Measurements from ENCODE around the gene TM7SF2. TPM values are rescaled to one million over a fixed set of nuclear protein-coding genes. Genes with fewer than 3 reads are reported as not detected.

TM7SF2 gene
- total RNA-seq, 6 donors from 2014 or later: 36.8 to 82.7 (median 45.5) TPM

DNA sequence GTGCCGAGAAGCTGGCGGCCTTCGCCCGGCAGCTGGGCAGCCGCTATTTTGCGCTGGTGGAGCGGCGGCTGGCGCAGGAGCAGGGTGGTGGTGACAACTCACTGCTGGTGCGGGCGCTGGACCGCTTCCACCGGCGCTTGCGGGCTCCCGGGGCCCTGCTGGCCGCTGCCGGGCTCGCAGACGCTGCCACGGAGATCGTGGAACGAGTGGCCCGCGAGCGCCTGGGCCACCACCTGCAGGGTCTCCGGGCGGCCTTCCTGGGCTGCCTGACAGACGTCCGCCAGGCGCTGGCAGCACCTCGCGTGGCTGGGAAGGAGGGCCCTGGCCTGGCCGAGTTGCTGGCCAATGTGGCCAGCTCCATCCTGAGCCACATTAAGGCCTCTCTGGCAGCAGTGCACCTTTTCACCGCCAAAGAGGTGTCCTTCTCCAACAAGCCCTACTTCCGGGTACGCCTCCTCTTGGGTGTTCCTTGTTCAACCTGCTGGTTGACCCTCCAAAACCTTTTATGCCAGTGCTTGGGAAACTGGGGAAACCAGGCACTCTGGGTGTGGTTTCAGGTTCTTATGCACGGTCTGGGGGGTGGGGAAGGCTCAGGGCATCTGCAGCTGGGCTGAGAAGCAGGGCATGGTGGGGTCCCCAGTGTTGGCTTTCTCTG lies 3.1 kb upstream of the TM7SF2 start:
- DNase-seq: peak; percentile 80 to 85
- WGBS, 2 donors: 89 to 91% methylated on average over 11 to 38 of the region's 38 CpGs
- H3K27ac ChIP-seq: peak overlapping the region in 2 of 4 donors; percentile 35 to 47
- TF ChIP-seq POLR2A (IDR thresholded peaks at IDR 0.05): peak in 1 of 4 donors; percentile 5
- TF ChIP-seq, protein P1, sequence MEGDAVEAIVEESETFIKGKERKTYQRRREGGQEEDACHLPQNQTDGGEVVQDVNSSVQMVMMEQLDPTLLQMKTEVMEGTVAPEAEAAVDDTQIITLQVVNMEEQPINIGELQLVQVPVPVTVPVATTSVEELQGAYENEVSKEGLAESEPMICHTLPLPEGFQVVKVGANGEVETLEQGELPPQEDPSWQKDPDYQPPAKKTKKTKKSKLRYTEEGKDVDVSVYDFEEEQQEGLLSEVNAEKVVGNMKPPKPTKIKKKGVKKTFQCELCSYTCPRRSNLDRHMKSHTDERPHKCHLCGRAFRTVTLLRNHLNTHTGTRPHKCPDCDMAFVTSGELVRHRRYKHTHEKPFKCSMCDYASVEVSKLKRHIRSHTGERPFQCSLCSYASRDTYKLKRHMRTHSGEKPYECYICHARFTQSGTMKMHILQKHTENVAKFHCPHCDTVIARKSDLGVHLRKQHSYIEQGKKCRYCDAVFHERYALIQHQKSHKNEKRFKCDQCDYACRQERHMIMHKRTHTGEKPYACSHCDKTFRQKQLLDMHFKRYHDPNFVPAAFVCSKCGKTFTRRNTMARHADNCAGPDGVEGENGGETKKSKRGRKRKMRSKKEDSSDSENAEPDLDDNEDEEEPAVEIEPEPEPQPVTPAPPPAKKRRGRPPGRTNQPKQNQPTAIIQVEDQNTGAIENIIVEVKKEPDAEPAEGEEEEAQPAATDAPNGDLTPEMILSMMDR (IDR thresholded peaks at IDR 0.05): no peak
- peaks cover 8 to 31% (median 23%) of the 10 kb centered on the region in 4 donors for H3K36me3 ChIP-seq
- no peak for ATAC-seq (ENCODE audit: low FRiP score in 2 of 2)
- H3K4me1 ChIP-seq: peaks cover 37 to 59% (median 46%) of the 10 kb centered on the region in 4 donors
- H3K9me3 ChIP-seq: no peaks in the 10 kb centered on the region
- no peak overlapping the region for H3K4me3 ChIP-seq
- H3K27me3 ChIP-seq: no peaks in the 10 kb centered on the region

DNA sequence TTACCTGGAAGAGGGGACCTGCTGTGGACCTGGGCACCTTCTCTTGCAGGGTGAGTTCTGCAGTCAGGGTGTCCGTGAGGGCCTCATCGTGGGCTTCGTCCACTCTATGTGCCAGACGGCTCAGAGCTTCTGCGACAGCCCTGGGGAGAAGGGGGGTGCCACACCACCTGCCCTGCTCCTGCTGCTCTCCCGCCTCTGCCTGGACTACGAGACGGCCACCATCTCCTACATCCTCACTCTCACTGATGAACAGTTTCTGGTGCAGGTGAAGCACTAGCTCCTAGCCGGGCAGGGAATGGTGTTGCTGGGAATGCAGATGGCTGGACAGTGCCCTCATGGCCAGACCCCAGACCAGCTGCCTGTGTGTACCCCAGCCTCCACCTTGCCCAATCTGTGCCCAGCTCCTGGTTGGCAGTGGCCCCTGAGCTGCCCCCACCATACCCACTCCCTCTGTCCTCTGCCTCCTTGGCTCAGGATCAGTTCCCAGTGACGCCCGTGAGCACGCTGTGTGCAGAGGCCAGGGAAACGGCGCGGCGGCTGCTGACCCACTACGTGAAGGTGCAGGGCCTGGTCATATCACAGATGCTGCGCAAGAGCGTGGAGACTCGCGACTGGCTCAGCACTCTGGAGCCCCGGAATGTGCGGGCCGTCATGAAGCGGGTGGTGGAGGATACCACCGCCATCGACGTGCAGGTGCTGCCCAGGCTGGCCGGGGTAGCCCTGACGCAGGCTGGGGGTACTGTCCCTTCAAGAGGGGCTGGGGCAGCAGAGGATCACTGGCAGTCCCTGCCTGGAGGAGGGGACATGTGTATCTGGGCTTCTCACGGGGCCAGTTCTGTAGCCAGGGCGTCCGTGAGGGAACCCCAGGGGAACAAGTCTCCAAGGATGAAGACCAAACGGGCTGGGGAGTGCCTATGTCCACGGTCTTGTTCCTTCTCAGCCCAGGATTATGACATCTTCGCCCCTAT lies 2.2 kb upstream of the TM7SF2 start:
- peak in 1 of 2 donors; percentile 84 for DNase-seq
- H3K9me3 ChIP-seq: no peaks in the 10 kb centered on the region
- peak overlapping the region in 2 of 4 donors; percentile 52 to 55 for H3K27ac ChIP-seq
- no peak for TF ChIP-seq POLR2A (IDR thresholded peaks at IDR 0.05)
- no peak for TF ChIP-seq POLR2AphosphoS5 (IDR thresholded peaks at IDR 0.05)
- no peak for TF ChIP-seq EP300 (IDR thresholded peaks at IDR 0.05)
- TF ChIP-seq, protein P1 (IDR thresholded peaks at IDR 0.05): no peak
- H3K36me3 ChIP-seq: peaks cover 8 to 31% (median 23%) of the 10 kb centered on the region in 4 donors
- H3K27me3 ChIP-seq: no peaks in the 10 kb centered on the region
- no peak for ATAC-seq (ENCODE audit: low FRiP score in 2 of 2)
- peaks cover 31 to 57% (median 44%) of the 10 kb centered on the region in 4 donors for H3K4me1 ChIP-seq
- 90 to 91% methylated on average over 20 to 36 of the region's 36 CpGs for WGBS, 2 donors
- H3K4me3 ChIP-seq: no peak overlapping the region

DNA sequence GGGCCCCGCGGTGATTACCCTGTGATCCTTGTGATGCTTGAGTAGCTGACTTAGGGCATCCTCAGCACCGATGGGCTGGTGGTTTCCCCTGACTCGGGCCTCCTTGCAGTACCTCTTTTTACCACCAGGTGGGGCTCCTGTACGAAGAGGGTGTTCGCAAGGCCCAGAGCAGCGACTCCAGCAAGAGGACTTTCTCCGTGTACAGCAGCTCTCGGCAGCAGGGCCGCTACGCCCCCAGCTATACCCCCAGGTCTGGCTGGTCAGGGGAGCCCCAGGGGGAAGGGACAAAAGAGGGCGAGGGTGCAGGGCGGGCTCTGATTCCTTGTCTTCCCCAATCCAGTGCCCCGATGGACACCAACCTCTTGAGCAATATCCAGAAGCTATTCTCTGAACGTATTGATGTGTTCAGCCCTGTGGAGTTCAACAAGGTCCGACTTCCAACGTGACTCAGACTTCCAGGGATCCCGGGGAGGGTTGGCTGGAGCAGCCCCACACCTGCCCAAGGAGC lies 1.3 kb upstream of the TM7SF2 start:
- Histone ChIP-seq H3K27me3 (no peaks in the 10 kb centered on the region), H3K9me3 (no peaks in the 10 kb centered on the region), H3K4me1 (peaks cover 29 to 54% (median 44%) of the 10 kb centered on the region in 4 donors), H3K4me3 (no peak overlapping the region), H3K36me3 (peaks cover 8 to 30% (median 25%) of the 10 kb centered on the region in 4 donors), H3K27ac (peak overlapping the region in 3 of 4 donors; percentile 6 to 77 (median 55))
- ATAC-seq (ENCODE audit: low FRiP score in 2 of 2) (peak; percentile 82 to 85), DNase-seq (peak; percentile 78 to 88)
- WGBS, 2 donors: 9% methylated on average over 18 of the region's 18 CpGs; no CpG with 5 or more reads in 1 of the 2 donors
- TF ChIP-seq POLR2A (IDR thresholded peaks at IDR 0.05): no peak
- no peak for TF ChIP-seq POLR2AphosphoS5 (IDR thresholded peaks at IDR 0.05)
- TF ChIP-seq, protein P1 (IDR thresholded peaks at IDR 0.05): peak; percentile 97 to 99 (median 98)
- TF ChIP-seq EP300 (IDR thresholded peaks at IDR 0.05): no peak

DNA sequence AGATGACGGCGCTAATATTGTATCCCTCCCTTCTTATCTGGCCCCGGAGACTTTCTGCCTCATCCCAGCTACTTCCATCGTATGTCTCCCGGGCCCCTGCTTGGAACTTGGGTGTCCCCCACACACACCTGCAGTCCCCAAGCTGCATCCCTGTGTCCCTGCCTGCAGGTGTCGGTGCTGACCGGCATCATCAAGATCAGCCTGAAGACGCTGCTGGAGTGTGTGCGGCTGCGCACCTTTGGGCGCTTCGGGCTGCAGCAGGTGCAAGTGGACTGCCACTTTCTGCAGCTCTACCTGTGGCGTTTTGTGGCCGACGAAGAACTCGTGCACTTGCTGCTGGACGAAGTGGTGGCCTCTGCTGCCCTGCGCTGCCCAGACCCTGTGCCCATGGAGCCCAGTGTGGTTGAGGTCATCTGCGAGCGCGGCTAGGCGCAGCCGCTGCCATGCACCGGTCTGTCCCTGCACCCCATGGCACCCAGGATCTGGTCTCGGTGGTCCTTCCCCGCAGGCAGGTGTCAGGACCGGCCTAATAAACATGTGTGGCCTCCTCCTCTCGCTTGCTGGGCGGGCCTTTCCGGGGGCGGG lies 421 bp upstream of the TM7SF2 start:
- Histone ChIP-seq H3K9me3 (no peaks in the 10 kb centered on the region), H3K4me1 (peaks cover 35 to 63% (median 51%) of the 10 kb centered on the region in 4 donors), H3K27me3 (no peaks in the 10 kb centered on the region), H3K36me3 (peaks cover 8 to 34% (median 25%) of the 10 kb centered on the region in 4 donors), H3K4me3 (peak overlapping the region in 3 of 4 donors; percentile 55 to 73 (median 68)), H3K27ac (peak overlapping the region in 2 of 4 donors; percentile 77 to 82)
- ATAC-seq (ENCODE audit: low FRiP score in 2 of 2) (no peak), DNase-seq (no peak)
- WGBS, 2 donors: 65 to 69% methylated on average over 19 to 27 of the region's 31 CpGs
- TF ChIP-seq POLR2A (IDR thresholded peaks at IDR 0.05) (no peak), EP300 (IDR thresholded peaks at IDR 0.05) (no peak), POLR2AphosphoS5 (IDR thresholded peaks at IDR 0.05) (no peak)
- TF ChIP-seq, protein P1 (IDR thresholded peaks at IDR 0.05): no peak

All from upper lobe of left lung (tissue), 6 donors.